MCF 10A (cell line): ENCODE data around the gene AADAC. TPM values are rescaled to one million over a fixed set of nuclear protein-coding genes. Genes with fewer than 3 reads are reported as not detected.
A peak's percentile ranks its signal among the peaks of the same experiment; 100 is the strongest.

Experiments used
- BruUV-seq: library from RNA; stranded (reverse); fragments of 400-500 nt; replicated peaks from 2 replicates; lab custom pipeline; 2021; lab: Mats Ljungman, UMichigan
- CTCF ChIA-PET: fragments of 300-600 bp; sonication (Branson Sonifier 250); formaldehyde crosslinking; extraction: SDS; loops from one replicate; lab custom pipeline; 2021; ENCODE audit warnings: antibody characterized with exemption, inconsistent platforms; lab: Yijun Ruan, JAX
- POLR2A ChIA-PET: fragments of 300-600, 350-650 bp; sonication (Branson Sonifier 250); formaldehyde crosslinking; extraction: SDS; loops from one replicate; lab custom pipeline; 2020; ENCODE audit warnings: antibody characterized with exemption, inconsistent platforms; lab: Yijun Ruan, JAX
- DNase-seq: peaks from one replicate; pipeline ENCODE4 v3.0.0-alpha.2; 2018; ENCODE audit not compliant: unreplicated experiment
- H3K27ac Mint-ChIP-seq: one replicate; pipeline ENCODE4 v1.8.0; 2022; ENCODE audit warnings: mild to moderate bottlenecking, low read depth, mixed read lengths; ENCODE audit not compliant: unreplicated experiment
- H3K27me3 Mint-ChIP-seq: one replicate; pipeline ENCODE4 v1.8.0; 2022; ENCODE audit warnings: mixed read lengths; ENCODE audit not compliant: insufficient read depth, unreplicated experiment
- H3K36me3 Mint-ChIP-seq: one replicate; pipeline ENCODE4 v1.8.0; 2022; ENCODE audit warnings: mild to moderate bottlenecking, moderate library complexity, mixed read lengths; ENCODE audit not compliant: insufficient read depth, unreplicated experiment
- H3K4me1 Mint-ChIP-seq: one replicate; pipeline ENCODE4 v1.8.0; 2022; ENCODE audit warnings: mixed read lengths; ENCODE audit not compliant: insufficient read depth, unreplicated experiment
- H3K4me3 Mint-ChIP-seq: one replicate; pipeline ENCODE4 v1.8.0; 2022; ENCODE audit warnings: mild to moderate bottlenecking, moderate library complexity, mixed read lengths; ENCODE audit not compliant: unreplicated experiment
- H3K9me3 Mint-ChIP-seq: one replicate; pipeline ENCODE4 v1.8.0; 2022; ENCODE audit warnings: mixed read lengths; ENCODE audit not compliant: unreplicated experiment
- intact Hi-C: fragments of 100-400 bp; cut with micrococcal nuclease; formaldehyde crosslinking; loops from 2 replicates; pipeline ENCODE4 v1.14.1; 2022
- total RNA-seq: library from RNA; stranded (reverse); gene quantifications from 2 replicates; pipeline ENCODE4 v1.2.3, GENCODE V29; 2022
- TF ChIP-seq, protein P1 (sequence below): fragments of 200-600 bp; IDR thresholded peaks from one replicate; pipeline ENCODE4 v1.8.0; 2022; ENCODE audit warnings: antibody characterized with exemption, mild to moderate bottlenecking; ENCODE audit not compliant: unreplicated experiment

Gene AADAC
- total RNA-seq, 1 experiment from 2014 or later, result not detected

GRCh38 chr3:151816091-151816604, 2.2 kb downstream of the AADAC start:
- no TSS peak for BruUV-seq
- no peak overlapping the region for H3K27ac Mint-ChIP-seq
- H3K4me1 Mint-ChIP-seq, result peaks cover 9% of the 10 kb centered on the region
- intact Hi-C loops, result no loop called here
- peak; percentile 60 for DNase-seq
- H3K36me3 Mint-ChIP-seq, result no peaks in the 10 kb centered on the region
- H3K27me3 Mint-ChIP-seq, result no peaks in the 10 kb centered on the region
- POLR2A ChIA-PET, result interaction anchor here (0.6 to 0.9 kb wide), 3 partner anchors 9 to 22 kb away, joined by 3 to 4 read pairs (median 3); no protein-coding TSS in a partner anchor
- TF ChIP-seq, protein P1, sequence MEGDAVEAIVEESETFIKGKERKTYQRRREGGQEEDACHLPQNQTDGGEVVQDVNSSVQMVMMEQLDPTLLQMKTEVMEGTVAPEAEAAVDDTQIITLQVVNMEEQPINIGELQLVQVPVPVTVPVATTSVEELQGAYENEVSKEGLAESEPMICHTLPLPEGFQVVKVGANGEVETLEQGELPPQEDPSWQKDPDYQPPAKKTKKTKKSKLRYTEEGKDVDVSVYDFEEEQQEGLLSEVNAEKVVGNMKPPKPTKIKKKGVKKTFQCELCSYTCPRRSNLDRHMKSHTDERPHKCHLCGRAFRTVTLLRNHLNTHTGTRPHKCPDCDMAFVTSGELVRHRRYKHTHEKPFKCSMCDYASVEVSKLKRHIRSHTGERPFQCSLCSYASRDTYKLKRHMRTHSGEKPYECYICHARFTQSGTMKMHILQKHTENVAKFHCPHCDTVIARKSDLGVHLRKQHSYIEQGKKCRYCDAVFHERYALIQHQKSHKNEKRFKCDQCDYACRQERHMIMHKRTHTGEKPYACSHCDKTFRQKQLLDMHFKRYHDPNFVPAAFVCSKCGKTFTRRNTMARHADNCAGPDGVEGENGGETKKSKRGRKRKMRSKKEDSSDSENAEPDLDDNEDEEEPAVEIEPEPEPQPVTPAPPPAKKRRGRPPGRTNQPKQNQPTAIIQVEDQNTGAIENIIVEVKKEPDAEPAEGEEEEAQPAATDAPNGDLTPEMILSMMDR, result no peak
- H3K4me3 Mint-ChIP-seq, result no peak overlapping the region
- H3K9me3 Mint-ChIP-seq, result no peaks in the 10 kb centered on the region
- CTCF ChIA-PET, result interaction anchor here (1.0 to 1.4 kb wide), 2 partner anchors 7 to 22 kb away, joined by 3 to 5 read pairs; no protein-coding TSS in a partner anchor

GRCh38 chr3:151817473-151817872, 3.6 kb downstream of the AADAC start:
- intact Hi-C loops, result no loop called here
- no peaks in the 10 kb centered on the region for H3K27me3 Mint-ChIP-seq
- TF ChIP-seq, protein P1, result no peak
- POLR2A ChIA-PET, result interaction anchor here (0.6 kb wide), 1 partner anchor 506 kb away, joined by 3 read pairs; no protein-coding TSS in a partner anchor
- H3K4me3 Mint-ChIP-seq, result no peak overlapping the region
- CTCF ChIA-PET, result interaction anchor here (0.8 to 1.4 kb wide), 3 partner anchors 9 to 562 kb away, joined by 3 to 5 read pairs (median 3); no protein-coding TSS in a partner anchor
- no peak for DNase-seq
- no peaks in the 10 kb centered on the region for H3K36me3 Mint-ChIP-seq
- H3K27ac Mint-ChIP-seq, result no peak overlapping the region
- no peaks in the 10 kb centered on the region for H3K9me3 Mint-ChIP-seq
- no TSS peak for BruUV-seq
- H3K4me1 Mint-ChIP-seq, result peaks cover 9% of the 10 kb centered on the region

GRCh38 chr3:151818361-151818760, 4.4 kb downstream of the AADAC start:
- Mint-ChIP-seq H3K36me3 (no peaks in the 10 kb centered on the region), H3K27ac (no peak overlapping the region), H3K4me3 (no peak overlapping the region), H3K9me3 (no peaks in the 10 kb centered on the region), H3K27me3 (no peaks in the 10 kb centered on the region), H3K4me1 (peaks cover 9% of the 10 kb centered on the region)
- no peak for DNase-seq
- intact Hi-C loops, result no loop called here
- POLR2A ChIA-PET, result no interaction called here
- BruUV-seq, result no TSS peak
- CTCF ChIA-PET, result interaction anchor here (0.8 kb wide), 1 partner anchor 562 kb away, joined by 3 read pairs; no protein-coding TSS in a partner anchor
- TF ChIP-seq, protein P1, result no peak

GRCh38 chr3:151819910-151820309, 6.0 kb downstream of the AADAC start:
- no peak for DNase-seq
- Mint-ChIP-seq H3K27ac (no peak overlapping the region), H3K4me1 (peaks cover 9% of the 10 kb centered on the region)

More at GRCh38 chr3:151819910-151820309, 6.0 kb downstream of the AADAC start:
- ChIA-PET CTCF (no interaction called here), POLR2A (no interaction called here)
- intact Hi-C loops, result no loop called here
- Mint-ChIP-seq H3K27me3 (no peaks in the 10 kb centered on the region), H3K36me3 (no peaks in the 10 kb centered on the region), H3K4me3 (no peak overlapping the region), H3K9me3 (no peaks in the 10 kb centered on the region)
- TF ChIP-seq, protein P1, result no peak
- no TSS peak for BruUV-seq
